Activated naive CD8-positive, alpha-beta T cell treated with anti-CD3 and anti-CD28 coated beads, Interleukin-2, amount 50 U/mL, for 16 hours (primary cell): ENCODE measurements around the gene FLNA.
A peak's percentile ranks its signal among the peaks of the same experiment; 100 is the strongest.
"Not testable (repeated sequence)": the region's sequence is repeated elsewhere in the genome, so short reads cannot be mapped to it uniquely, and the experiment has no call there.

ENCODE experiments used
- DNase-seq: peaks from one replicate; pipeline ENCODE4 v3.0.0-alpha.2; 2020; ENCODE audit warnings: low read depth, low spot score

The FLNA gene

GRCh38 chrX:154398668-154399526, 24.5 kb upstream of the FLNA start:
- peak; percentile 68 for DNase-seq

- peak; percentile 67 for DNase-seq
Observed at GRCh38 chrX:154397888-154398667, 23.6 kb upstream of the FLNA start, which contains the start of gene RPL10. TSS of gene RPL10 (plus strand) at chrX:154398377. CDS start at chrX:154398520, 143 bp downstream.

GRCh38 chrX:154396973-154397887, 22.8 kb upstream of the FLNA start:
- DNase-seq = no peak

- DNase-seq = not testable (repeated sequence)
Observed at GRCh38 chrX:154396363-154396762, 21.9 kb upstream of the FLNA start.

- not testable (repeated sequence) for DNase-seq
Observed at GRCh38 chrX:154389812-154390747, 15.6 kb upstream of the FLNA start.

GRCh38 chrX:154388649-154389048, 14.2 kb upstream of the FLNA start:
- not testable (repeated sequence) for DNase-seq

GRCh38 chrX:154388094-154388493, 13.7 kb upstream of the FLNA start:
- not testable (repeated sequence) for DNase-seq

GRCh38 chrX:154384284-154384892, 10.0 kb upstream of the FLNA start:
- no peak for DNase-seq

GRCh38 chrX:154383359-154384283, 9.2 kb upstream of the FLNA start:
- no peak for DNase-seq

- DNase-seq = no peak
Observed at GRCh38 chrX:154382483-154383069, 8.1 kb upstream of the FLNA start.

GRCh38 chrX:154381271-154381670, 6.8 kb upstream of the FLNA start:
- DNase-seq = no peak

- DNase-seq = no peak
Observed at GRCh38 chrX:154380787-154381186, 6.4 kb upstream of the FLNA start.

- DNase-seq = no peak
Observed at GRCh38 chrX:154380153-154380552, 5.7 kb upstream of the FLNA start.

- no peak for DNase-seq
Observed at GRCh38 chrX:154379569-154379951, 5.1 kb upstream of the FLNA start.

GRCh38 chrX:154378799-154379568, 4.5 kb upstream of the FLNA start, which contains the start of gene EMD:
TSS of gene EMD (plus strand) at chrX:154379295. CDS start at chrX:154379485, 190 bp downstream.
- DNase-seq = peak; percentile 83

- DNase-seq = no peak
Observed at GRCh38 chrX:154378059-154378798, 3.8 kb upstream of the FLNA start.

GRCh38 chrX:154376774-154377173, 2.3 kb upstream of the FLNA start:
- no peak for DNase-seq
